CD4-positive, alpha-beta memory T cell (primary cell): ENCODE results near the gene NDUFA7. TPM values are rescaled to one million over a fixed set of nuclear protein-coding genes. Genes with fewer than 3 reads are reported as not detected.
"Not testable (repeated sequence)": the region's sequence is repeated elsewhere in the genome, so short reads cannot be mapped to it uniquely, and the experiment has no call there.

Experiments
- CTCF ChIA-PET: fragments of 350-600 bp; sonication (Branson Sonifier 250); formaldehyde crosslinking; loops from one replicate; lab custom pipeline; 2021; ENCODE audit warnings: inconsistent platforms; ENCODE audit not compliant: partially characterized antibody; lab: Charles Lee
- POLR2A ChIA-PET: fragments of 350-600 bp; sonication (Branson Sonifier 250); formaldehyde crosslinking; loops from one replicate; lab custom pipeline; 2021; ENCODE audit not compliant: partially characterized antibody; lab: Charles Lee
- DNase-seq, 5 donors: peaks; one replicate each; pipeline versions ENCODE4 v3.0.0 to v3.0.0-alpha.2; 2020 to 2022; ENCODE audit warnings: mixed read lengths in 1 of 5
- H3K27ac ChIP-seq: one replicate; pipeline ENCODE4 v1.7.0; 2013; ENCODE audit warnings: low read depth, low read length
- H3K27me3 ChIP-seq: 2 replicates; pipeline ENCODE4 v1.7.0; 2013; ENCODE audit warnings: mild to moderate bottlenecking, low read length, moderate library complexity; ENCODE audit not compliant: insufficient read depth
- H3K36me3 ChIP-seq: 2 replicates; pipeline ENCODE4 v1.7.0; 2013; ENCODE audit warnings: mild to moderate bottlenecking, low read length, moderate library complexity; ENCODE audit not compliant: insufficient read depth
- H3K4me1 ChIP-seq: 2 replicates; pipeline ENCODE4 v1.7.0; 2013; ENCODE audit warnings: mild to moderate bottlenecking, low read length, moderate library complexity; ENCODE audit not compliant: insufficient read depth
- H3K4me3 ChIP-seq, 2 donors: one replicate each; pipeline ENCODE4 v1.7.0; 2013; ENCODE audit warnings: low read length in 2 of 2, mild to moderate bottlenecking in 1 of 2
- H3K9me3 ChIP-seq, 2 donors: one replicate each; pipeline ENCODE4 v1.7.0; 2013; ENCODE audit warnings: low read length in 2 of 2, control low read depth in 1 of 2; ENCODE audit not compliant: control insufficient read depth in 1 of 2
- H3K27ac Mint-ChIP-seq, 7 donors: one replicate each; pipeline ENCODE4 v1.8.0; 2020 to 2021; ENCODE audit warnings: mixed read lengths in 7 of 7, mild to moderate bottlenecking in 6 of 7, inconsistent platforms in 3 of 7, moderate library complexity in 3 of 7
- H3K27me3 Mint-ChIP-seq, 2 donors: one replicate each; pipeline ENCODE4 v1.8.0; 2020 to 2021; ENCODE audit warnings: mixed read lengths in 2 of 2
- H3K36me3 Mint-ChIP-seq, 2 donors: one replicate each; pipeline ENCODE4 v1.8.0; 2020 to 2021; ENCODE audit warnings: mixed read lengths in 2 of 2, inconsistent platforms in 1 of 2, mild to moderate bottlenecking in 1 of 2
- H3K4me1 Mint-ChIP-seq, 4 donors: one replicate each; pipeline ENCODE4 v1.8.0; 2020 to 2021; ENCODE audit warnings: mixed read lengths in 4 of 4, mild to moderate bottlenecking in 1 of 4
- H3K4me3 Mint-ChIP-seq, 8 donors: one replicate each; pipeline ENCODE4 v1.8.0; 2020 to 2021; ENCODE audit warnings: mixed read lengths in 8 of 8, mild to moderate bottlenecking in 7 of 8, moderate library complexity in 6 of 8, inconsistent platforms in 3 of 8
- H3K9me3 Mint-ChIP-seq, 8 donors: one replicate each; pipeline ENCODE4 v1.8.0; 2020 to 2021; ENCODE audit warnings: mixed read lengths in 8 of 8, mild to moderate bottlenecking in 5 of 8, inconsistent platforms in 3 of 8, moderate library complexity in 1 of 8
- intact Hi-C: fragments of 100-400 bp; cut with micrococcal nuclease; formaldehyde crosslinking; loops from one replicate; pipeline ENCODE4 v1.15.1; 2023
- polyA plus RNA-seq, 2 donors: library from polyadenylated mRNA; unstranded; fragments of 300-500 nt; fragmentation: Illumina TruSeq; gene quantifications; one replicate each; pipeline ENCODE4 v1.2.3, GENCODE V29; 2021
- total RNA-seq, 2 experiments: library from RNA; stranded (reverse); gene quantifications; one replicate each; pipeline ENCODE4 v1.2.3, GENCODE V29; 2021

NDUFA7 gene
- total and polyA plus RNA-seq, 4 experiments from 2014 or later, result 30.4 to 115 (median 69.8) TPM

- H3K36me3 Mint-ChIP-seq, H3K27ac Mint-ChIP-seq, H3K4me3 Mint-ChIP-seq, H3K4me1 Mint-ChIP-seq, H3K27me3 ChIP-seq, H3K27ac ChIP-seq, H3K4me1 ChIP-seq, DNase-seq, H3K36me3 ChIP-seq, H3K4me3 ChIP-seq, H3K9me3 Mint-ChIP-seq, H3K9me3 ChIP-seq: not testable (repeated sequence)
- ChIA-PET CTCF (interaction anchor here (0.7 to 5.1 kb wide), 22 partner anchors 10 to 292 kb away, joined by 3 to 76 read pairs (median 8); partner anchors contain the start of genes KANK3, MARCHF2 and MYO1F), POLR2A (interaction anchor here (0.6 to 2.2 kb wide), 3 partner anchors 10 to 118 kb away, joined by 3 to 10 read pairs (median 3); partner anchors contain the start of gene KANK3)
- H3K27me3 Mint-ChIP-seq, result peaks cover 11 to 12% of the 10 kb centered on the region in 2 donors
- intact Hi-C loops, result loop anchor here (5.0 kb wide), 1 partner anchor 154 kb away; no protein-coding TSS in a partner anchor
Observed at GRCh38 chr19:8352845-8353244, 31.7 kb upstream of the NDUFA7 start.

GRCh38 chr19:8352134-8352827 lies 31.1 kb upstream of the NDUFA7 start:
- no peak overlapping the region for H3K27ac ChIP-seq
- H3K4me1 ChIP-seq, result no peaks in the 10 kb centered on the region
- no peak overlapping the region for H3K27ac Mint-ChIP-seq
- H3K4me3 ChIP-seq, result no peak overlapping the region
- ChIA-PET POLR2A (interaction anchor here (0.6 to 2.2 kb wide), 2 partner anchors 9 to 119 kb away, joined by 3 to 10 read pairs; partner anchors contain the start of gene KANK3), CTCF (interaction anchor here (0.8 to 5.1 kb wide), 15 partner anchors 10 to 290 kb away, joined by 3 to 76 read pairs (median 9); partner anchors contain the start of genes KANK3, MARCHF2 and MYO1F)
- peaks cover 11 to 12% of the 10 kb centered on the region in 2 donors for H3K27me3 Mint-ChIP-seq
- intact Hi-C loops, result loop anchor here (5.0 kb wide), 1 partner anchor 155 kb away; no protein-coding TSS in a partner anchor
- H3K4me1 Mint-ChIP-seq, result peaks cover 0 to 5% (median 2%) of the 10 kb centered on the region in 4 donors
- H3K9me3 Mint-ChIP-seq, result peaks cover 0 to 3% (median 0%) of the 10 kb centered on the region in 8 donors
- H3K4me3 Mint-ChIP-seq, result no peak overlapping the region
- no peaks in the 10 kb centered on the region for H3K9me3 ChIP-seq
- no peaks in the 10 kb centered on the region for H3K36me3 Mint-ChIP-seq
- H3K36me3 ChIP-seq, result no peaks in the 10 kb centered on the region
- H3K27me3 ChIP-seq, result no peaks in the 10 kb centered on the region
- no peak for DNase-seq

- not testable (repeated sequence) for DNase-seq, H3K9me3 Mint-ChIP-seq, H3K36me3 Mint-ChIP-seq, H3K36me3 ChIP-seq, H3K4me3 ChIP-seq, H3K27ac ChIP-seq, H3K27me3 ChIP-seq, H3K4me1 ChIP-seq, H3K4me3 Mint-ChIP-seq, H3K4me1 Mint-ChIP-seq, H3K9me3 ChIP-seq
- intact Hi-C loops, result loop anchor here (5.0 kb wide), 1 partner anchor 158 kb away; no protein-coding TSS in a partner anchor
- Mint-ChIP-seq H3K27me3 (peaks cover 11 to 13% of the 10 kb centered on the region in 2 donors), H3K27ac (peak overlapping the region in 1 of 7 donors; percentile 79)
- POLR2A ChIA-PET, result interaction anchor here (0.6 kb wide), 1 partner anchor 224 kb away, joined by 3 read pairs; no protein-coding TSS in a partner anchor
- CTCF ChIA-PET, result interaction anchor here (0.6 kb wide), 1 partner anchor 783 kb away, joined by 3 read pairs; no protein-coding TSS in a partner anchor
Observed at GRCh38 chr19:8349629-8350372, 28.6 kb upstream of the NDUFA7 start.

GRCh38 chr19:8343483-8343844 lies 22.3 kb upstream of the NDUFA7 start:
- Histone ChIP-seq H3K27me3 (no peaks in the 10 kb centered on the region), H3K27ac (no peak overlapping the region), H3K4me3 (peak overlapping the region in 1 of 2 donors; percentile 52), H3K4me1 (peaks cover 10% of the 10 kb centered on the region), H3K9me3 (no peaks in the 10 kb centered on the region), H3K36me3 (no peaks in the 10 kb centered on the region)
- H3K4me3 Mint-ChIP-seq, result peak overlapping the region; percentile 82 to 88 (median 86)
- no peaks in the 10 kb centered on the region for H3K36me3 Mint-ChIP-seq
- peak overlapping the region; percentile 24 to 82 (median 68) for H3K27ac Mint-ChIP-seq
- CTCF ChIA-PET, result interaction anchor here (1.1 to 7.0 kb wide), 2 partner anchors 10 to 105 kb away, joined by 3 to 76 read pairs; no protein-coding TSS in a partner anchor
- H3K27me3 Mint-ChIP-seq, result peaks cover 0 to 4% of the 10 kb centered on the region in 2 donors
- H3K4me1 Mint-ChIP-seq, result peaks cover 0 to 13% (median 8%) of the 10 kb centered on the region in 4 donors
- DNase-seq, result no peak
- POLR2A ChIA-PET, result interaction anchor here (0.9 to 3.3 kb wide), 6 partner anchors 10 to 170 kb away, joined by 3 to 16 read pairs (median 5); partner anchors contain the start of genes NDUFA7, RAB11B, RPS28 and ZNF414
- intact Hi-C loops, result loop anchor here (1.0 kb wide), 1 partner anchor 22 kb away; the partner anchor contains the start of genes NDUFA7 and RPS28
- no peaks in the 10 kb centered on the region for H3K9me3 Mint-ChIP-seq

- POLR2A ChIA-PET, result interaction anchor here (1.2 to 3.3 kb wide), 5 partner anchors 11 to 171 kb away, joined by 3 to 16 read pairs (median 6); partner anchors contain the start of genes NDUFA7, RPS28 and ZNF414
- Mint-ChIP-seq H3K4me3 (peak within 1 kb of the TSS; percentile 82 to 88 (median 86)), H3K4me1 (peaks cover 0 to 13% (median 8%) of the 10 kb centered on the region in 4 donors), H3K27me3 (peaks cover 0 to 7% of the 10 kb centered on the region in 2 donors), H3K36me3 (no peaks in the 10 kb centered on the region), H3K27ac (peak within 1 kb of the TSS; percentile 24 to 82 (median 70)), H3K9me3 (no peaks in the 10 kb centered on the region)
- peak; percentile 88 to 94 (median 89) for DNase-seq
- Histone ChIP-seq H3K27me3 (no peaks in the 10 kb centered on the region), H3K4me1 (peaks cover 10% of the 10 kb centered on the region), H3K27ac (peak within 1 kb of the TSS; percentile 43), H3K36me3 (no peaks in the 10 kb centered on the region), H3K9me3 (no peaks in the 10 kb centered on the region), H3K4me3 (peak within 1 kb of the TSS; percentile 11 to 52)
- CTCF ChIA-PET, result interaction anchor here (1.1 to 7.0 kb wide), 2 partner anchors 11 to 106 kb away, joined by 3 to 76 read pairs; no protein-coding TSS in a partner anchor
- intact Hi-C loops, result loop anchor here (1.0 kb wide), 1 partner anchor 22 kb away; the partner anchor contains the start of genes NDUFA7 and RPS28
Observed at GRCh38 chr19:8342684-8343482, 21.7 kb upstream of the NDUFA7 start, which contains the start of gene KANK3. TSS of gene KANK3 (minus strand) at chr19:8343262. CDS start at chr19:8337828, 5,434 bp downstream.

- POLR2A ChIA-PET, result interaction anchor here (1.2 to 3.3 kb wide), 4 partner anchors 11 to 172 kb away, joined by 4 to 16 read pairs (median 8); partner anchors contain the start of genes NDUFA7, RPS28 and ZNF414
- intact Hi-C loops, result no loop called here
Observed at GRCh38 chr19:8342316-8342683, 21.1 kb upstream of the NDUFA7 start.

More at GRCh38 chr19:8342316-8342683, 21.1 kb upstream of the NDUFA7 start:
- CTCF ChIA-PET, result interaction anchor here (7.0 kb wide), 1 partner anchor 11 kb away, joined by 76 read pairs; no protein-coding TSS in a partner anchor
- H3K9me3 ChIP-seq, result no peaks in the 10 kb centered on the region
- H3K27ac ChIP-seq, result no peak overlapping the region
- H3K9me3 Mint-ChIP-seq, result no peaks in the 10 kb centered on the region
- no peak overlapping the region for H3K4me3 ChIP-seq
- DNase-seq, result no peak
- no peaks in the 10 kb centered on the region for H3K36me3 ChIP-seq
- peaks cover 0 to 11% of the 10 kb centered on the region in 2 donors for H3K27me3 Mint-ChIP-seq
- peaks cover 10% of the 10 kb centered on the region for H3K4me1 ChIP-seq
- H3K36me3 Mint-ChIP-seq, result no peaks in the 10 kb centered on the region
- H3K27ac Mint-ChIP-seq, result peak overlapping the region in 4 of 7 donors; percentile 29 to 76 (median 46)
- peak overlapping the region in 7 of 8 donors; percentile 31 to 87 (median 61) for H3K4me3 Mint-ChIP-seq
- H3K4me1 Mint-ChIP-seq, result peaks cover 1 to 13% (median 8%) of the 10 kb centered on the region in 4 donors
- no peaks in the 10 kb centered on the region for H3K27me3 ChIP-seq
